Tibial nerve (tissue), 3 donors: ENCODE results near the gene SLC6A9.

Source experiments
- CTCF ChIP-seq, 5 experiments: fragments of 200-600 bp in 3 of 5; fragments of 450-650 bp in 2 of 5; sonication (generic) in 3 of 5; IDR thresholded peaks; one replicate each; pipeline ENCODE4 v1.5.1; 2016 to 2019; ENCODE audit warnings: antibody characterized with exemption in 5 of 5, mild to moderate bottlenecking in 3 of 5, moderate library complexity in 2 of 5
- POLR2A ChIP-seq, 2 donors: fragments of 450-650 bp; IDR thresholded peaks; one replicate each; pipeline ENCODE4 v1.6.1; 2017; ENCODE audit warnings: antibody characterized with exemption in 2 of 2, mild to moderate bottlenecking in 2 of 2, moderate library complexity in 2 of 2

DNA sequence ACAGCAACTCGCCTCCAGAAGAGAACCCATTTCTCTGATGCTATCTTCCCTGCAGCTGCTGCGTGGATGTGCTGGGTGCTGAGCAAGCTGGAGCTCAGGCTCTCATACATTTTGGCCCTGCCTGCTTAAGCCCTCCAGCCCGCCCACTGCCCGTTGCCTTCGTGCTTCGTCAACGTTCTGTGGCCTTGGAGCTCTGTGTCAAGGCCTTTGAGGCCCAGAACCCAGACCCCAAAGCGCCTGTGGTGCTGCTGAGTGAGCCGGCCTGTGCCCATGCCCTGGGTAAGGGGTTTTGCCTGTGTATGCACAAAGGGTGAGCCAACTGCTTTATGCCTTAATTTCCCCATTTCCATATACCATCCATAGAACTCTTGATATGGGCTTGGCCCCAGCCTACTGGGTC is 60.4 kb downstream of the SLC6A9 start:
- no peak for TF ChIP-seq CTCF (IDR thresholded peaks at IDR 0.05)
- no peak for TF ChIP-seq POLR2A (IDR thresholded peaks at IDR 0.05)
